ENCODE measurements around the gene TCHH.

The TCHH gene

DNA sequence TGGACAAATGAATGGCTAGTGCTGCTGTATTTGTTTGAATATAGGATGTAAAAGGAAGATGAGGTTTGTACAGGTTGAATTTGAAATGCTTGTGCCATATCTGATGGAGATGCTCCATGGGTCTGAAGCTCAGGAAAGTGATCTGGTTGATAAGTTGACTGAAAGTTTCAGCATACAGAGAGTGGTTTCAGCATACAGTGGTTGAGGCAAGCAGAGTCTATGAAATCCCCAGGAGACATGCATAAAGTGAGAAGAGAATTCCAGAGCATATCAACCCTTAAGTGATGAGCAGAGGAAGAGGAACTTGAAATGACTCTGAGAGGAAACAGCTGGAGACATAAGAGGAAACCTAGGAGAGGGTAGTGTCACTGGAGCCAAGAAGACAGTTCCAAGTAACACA lies 48.1 kb downstream of the TCHH start:
- DNase-seq (ENCODE audit: low read depth), result no peak

- DNase-seq (ENCODE audit: low read depth), result no peak
Observed at GRCh38 chr1:152061952-152062351, 53.3 kb downstream of the TCHH start.
